NCI-H774 (cell line): ENCODE measurements around the gene CACNA1F.

ENCODE experiments used
- DNase-seq: peaks from one replicate; lab custom pipeline; 2025; lab: John Stamatoyannopoulos, UW

The CACNA1F gene

DNA sequence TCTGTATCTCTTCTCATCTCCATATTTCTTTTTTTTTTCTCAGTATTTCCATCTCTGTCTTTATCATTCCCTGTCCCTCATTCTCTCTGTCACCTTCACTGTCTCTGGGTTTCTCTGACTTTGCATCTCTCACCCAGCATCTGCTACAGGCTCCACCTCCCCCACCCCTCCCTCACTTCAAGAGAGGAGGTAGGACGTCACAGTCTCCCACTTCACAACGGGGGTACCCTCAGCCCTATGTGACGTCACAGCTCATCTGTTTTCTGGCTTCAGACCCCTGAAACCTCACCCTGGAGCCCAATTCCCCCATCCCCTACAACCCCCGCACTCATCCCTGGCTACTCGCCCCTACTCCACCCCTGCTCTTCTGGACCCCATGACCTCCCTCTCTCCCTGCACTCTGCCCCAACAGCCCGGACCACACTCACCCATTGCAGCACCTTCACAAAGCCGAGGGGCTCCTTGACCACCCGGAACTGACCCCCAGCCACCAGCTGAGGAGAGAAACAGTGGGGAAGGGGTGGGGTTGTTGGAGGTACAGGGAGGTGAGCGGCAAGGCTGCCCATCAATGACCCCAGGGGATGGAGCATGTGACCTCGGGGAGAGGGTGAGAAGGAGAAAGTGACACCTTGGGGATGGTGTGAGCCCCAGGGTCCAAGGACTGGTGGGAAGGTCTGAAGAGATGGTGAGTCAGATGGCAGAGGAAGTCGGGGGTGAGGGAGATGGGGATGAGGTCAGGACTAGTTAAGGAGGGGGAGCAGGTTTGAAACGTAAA is 34.4 kb downstream of the CACNA1F start:
- DNase-seq: no peak

DNA sequence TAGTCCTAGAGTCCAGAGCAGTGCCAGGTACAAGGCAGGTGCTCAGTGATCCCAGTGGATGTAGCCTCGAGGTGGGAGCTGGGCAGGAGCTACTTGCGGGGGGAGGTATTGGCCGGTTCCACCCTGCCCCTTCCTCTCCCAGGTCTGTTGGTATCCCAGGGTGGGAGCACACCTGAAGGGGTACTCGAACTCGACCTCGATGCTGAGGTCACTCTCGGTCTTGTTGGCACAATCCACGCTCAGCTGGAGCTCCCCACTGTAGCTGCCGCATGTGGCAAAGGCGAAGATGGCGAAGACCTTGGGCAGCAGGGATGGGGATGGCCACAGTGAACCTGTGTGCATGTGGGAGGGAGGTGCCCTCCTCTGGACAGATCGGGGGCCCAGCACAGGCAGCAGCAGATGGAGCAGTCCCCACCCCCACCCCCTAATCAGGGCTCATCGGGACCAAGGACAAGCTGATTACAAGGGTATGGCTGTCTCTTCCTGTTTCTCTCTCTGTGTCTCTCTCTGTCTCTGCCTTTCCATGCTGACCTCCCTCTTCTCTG is 35.5 kb downstream of the CACNA1F start:
- DNase-seq: no peak

DNA sequence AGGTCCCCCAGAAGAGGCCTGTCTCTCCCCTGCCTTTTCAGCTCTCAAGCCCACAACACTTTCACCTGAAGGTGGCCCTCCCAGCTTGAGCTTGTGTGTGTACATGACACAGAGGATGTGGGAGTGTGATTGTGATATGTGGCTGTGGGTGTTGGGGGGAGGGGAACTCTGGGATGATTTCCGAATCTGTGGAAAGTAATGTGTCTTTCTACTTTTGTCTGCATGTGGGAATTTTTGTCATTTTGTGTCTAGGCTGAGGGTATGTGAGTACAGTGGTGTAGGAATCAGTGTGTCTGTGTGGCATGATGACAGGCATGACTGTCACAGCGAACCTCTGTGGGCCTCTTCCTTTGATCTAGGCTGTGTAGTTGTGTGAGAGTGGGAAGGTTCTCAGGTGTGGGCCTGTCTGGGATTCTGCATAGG is 39.6 kb downstream of the CACNA1F start:
- DNase-seq: no peak

DNA sequence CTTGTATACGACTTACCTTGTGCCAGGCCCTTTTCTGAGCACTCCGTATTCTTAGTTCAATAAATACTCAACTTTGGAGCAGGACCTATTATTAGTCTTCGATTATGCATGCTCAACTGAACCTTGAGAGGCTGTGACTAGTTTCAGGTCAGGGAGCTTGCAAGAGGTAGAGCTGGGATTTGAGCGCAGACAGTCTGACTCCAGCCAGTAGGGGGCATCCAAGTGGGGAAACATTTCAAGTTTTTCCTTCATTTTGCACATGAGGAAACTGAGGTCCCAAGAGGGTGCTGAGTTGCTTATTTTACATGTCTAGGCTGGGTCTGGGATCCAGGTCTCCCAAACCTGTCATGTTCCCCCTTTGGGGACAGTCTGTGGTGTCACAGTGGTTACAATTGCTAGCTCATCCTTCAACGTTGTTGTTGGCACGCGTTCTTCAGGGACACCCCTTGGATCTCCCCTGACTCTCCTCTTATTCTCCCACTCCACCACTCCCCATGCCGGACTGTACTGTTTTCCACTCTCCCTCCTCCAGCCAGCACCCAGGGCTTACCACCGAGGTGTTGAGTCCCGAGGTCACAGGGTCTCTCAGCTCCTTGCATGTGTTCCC is 40.3 kb downstream of the CACNA1F start:
- DNase-seq: no peak

DNA sequence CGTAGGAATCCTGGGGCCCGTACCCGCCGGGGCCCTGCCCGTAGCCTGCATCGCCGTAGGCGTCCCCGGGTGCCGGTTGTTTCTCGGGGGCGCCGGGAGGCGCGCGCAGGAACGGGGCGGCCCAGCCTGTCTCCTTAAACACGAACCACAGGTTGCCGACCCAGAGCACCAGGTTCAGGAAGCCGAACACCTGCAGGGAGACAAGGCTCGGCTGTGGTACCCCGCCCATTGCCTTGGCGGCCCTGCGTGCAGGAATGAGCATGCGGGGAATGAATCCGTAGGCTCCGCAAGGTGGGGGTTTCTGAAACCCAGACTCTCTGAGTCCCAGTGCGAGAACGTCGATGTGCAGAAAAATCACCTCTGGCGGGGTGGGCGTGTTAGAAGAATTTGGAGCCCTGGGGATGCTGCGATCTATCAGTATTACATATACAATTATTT is 41.5 kb downstream of the CACNA1F start:
- no peak for DNase-seq

DNA sequence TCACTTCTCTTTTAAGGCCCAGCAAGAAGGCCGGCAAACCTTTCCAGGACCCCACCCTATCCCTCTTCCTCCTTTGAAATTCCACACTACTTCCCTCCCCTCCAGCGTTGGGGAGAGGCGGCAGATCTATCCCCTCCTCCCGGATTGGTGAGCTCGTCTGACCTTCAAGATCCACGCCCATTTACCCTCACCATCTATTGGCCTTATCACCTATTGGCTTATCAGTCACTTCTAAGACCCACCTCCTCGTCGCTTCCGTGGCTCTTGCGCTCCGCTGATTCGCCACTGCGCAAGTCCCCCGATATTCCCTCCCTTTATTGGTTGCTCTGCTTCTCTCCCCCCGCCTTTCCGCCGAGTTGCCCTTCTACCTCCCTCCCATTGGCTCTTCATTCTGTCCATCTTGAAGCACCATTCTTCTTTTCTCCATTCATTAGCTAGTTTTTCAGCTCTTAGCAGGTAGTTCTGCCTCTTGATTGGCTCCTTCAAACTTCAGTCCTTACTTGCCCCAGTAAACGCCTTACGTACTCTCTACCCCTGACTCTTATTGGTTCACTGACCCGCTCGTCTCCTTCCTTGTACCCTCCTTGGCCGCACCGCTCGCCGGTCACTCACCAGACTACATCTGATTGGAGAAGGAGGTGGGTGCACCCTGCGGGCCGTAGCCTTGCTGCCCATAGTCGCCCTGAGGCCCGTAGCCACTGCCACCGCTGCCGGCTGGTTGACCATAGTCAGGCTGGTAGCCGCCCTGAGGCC is 42.1 kb downstream of the CACNA1F start:
- peak; percentile 94 for DNase-seq

DNA sequence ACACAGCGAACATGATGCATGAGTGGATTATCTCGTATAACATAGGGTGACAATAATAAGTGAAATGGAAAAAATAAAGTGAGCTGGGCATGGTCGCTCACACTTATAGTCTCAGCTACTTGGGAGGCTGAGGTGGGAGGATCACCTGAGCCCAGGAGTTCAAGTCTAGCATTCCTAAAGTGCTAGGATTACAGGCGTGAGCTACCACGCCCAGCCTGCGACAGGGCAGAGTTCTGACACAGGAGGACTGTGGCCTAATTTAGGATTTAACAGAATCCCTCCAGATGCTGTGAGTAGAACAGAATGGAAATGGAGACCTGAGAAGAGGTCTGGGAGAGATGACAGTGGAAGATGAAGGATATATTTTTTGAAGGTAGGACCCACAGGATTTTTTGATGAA is 43.5 kb downstream of the CACNA1F start:
- DNase-seq: no peak

DNA sequence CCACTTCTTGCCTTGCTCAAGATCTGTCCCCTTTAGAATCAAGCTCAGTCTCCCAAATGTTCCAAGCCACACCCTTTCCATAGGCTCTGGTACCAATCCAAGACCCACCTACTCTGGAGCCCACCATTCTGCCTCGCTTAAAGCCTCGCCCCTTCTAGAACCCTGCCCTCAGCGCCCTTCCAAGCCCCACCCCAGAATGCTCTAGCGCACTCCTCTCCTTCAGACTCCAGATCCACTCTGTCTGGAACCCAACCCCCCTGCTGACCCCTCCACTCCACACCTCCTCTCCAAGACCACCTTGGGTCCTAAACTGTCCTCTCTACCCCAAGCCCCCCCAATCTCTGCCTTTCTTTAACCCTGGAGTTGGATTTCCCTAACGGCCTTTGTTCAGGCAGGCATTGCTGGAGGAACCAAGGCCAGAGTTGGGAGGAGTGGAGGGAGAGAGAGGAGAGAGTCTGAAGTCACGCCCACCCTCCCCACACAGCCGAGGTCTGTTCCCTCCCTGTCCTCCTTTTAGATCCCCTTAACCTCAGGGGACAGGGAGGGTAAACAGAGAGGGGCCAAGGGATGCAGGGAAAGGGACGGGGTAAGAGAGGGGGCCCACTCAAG is 44.6 kb downstream of the CACNA1F start:
- no peak for DNase-seq

DNA sequence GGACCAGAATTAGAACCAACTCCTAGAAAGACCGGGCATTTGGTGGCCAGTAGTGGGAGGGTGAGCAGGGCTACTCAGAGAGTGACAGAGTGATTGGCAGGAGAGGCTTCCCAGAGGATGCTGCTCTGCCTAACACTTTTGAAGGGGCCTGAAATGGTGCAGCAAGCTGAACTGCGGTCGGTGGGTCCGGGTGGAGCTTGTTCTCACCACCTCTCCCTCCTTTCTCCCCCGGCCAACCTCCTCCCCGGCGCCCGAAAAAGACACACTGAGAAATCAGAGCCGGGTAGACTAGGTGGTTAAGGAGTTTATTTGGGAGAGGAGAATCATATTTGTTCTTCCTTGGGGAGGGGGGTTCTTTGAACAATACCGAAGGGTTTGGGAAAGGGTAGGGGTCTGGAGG is 45.6 kb downstream of the CACNA1F start:
- DNase-seq: no peak

DNA sequence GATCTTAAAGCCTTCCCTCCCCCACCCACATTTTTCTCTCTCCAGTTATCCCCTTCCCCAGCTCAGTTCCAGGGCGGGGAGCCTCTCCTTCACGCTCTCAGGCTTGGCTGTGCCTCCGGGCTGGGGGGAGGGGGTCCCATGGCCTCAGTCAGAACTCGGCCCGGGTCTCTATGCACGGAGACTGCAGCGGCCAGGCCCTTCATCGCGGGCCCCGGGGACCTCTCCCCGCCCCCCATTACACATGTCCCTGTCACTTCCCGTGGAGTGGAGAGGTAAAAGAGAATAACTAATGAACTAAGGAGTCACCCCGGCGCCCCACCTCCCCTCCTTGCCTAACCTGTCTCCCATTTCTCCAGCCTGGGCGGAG is 46.1 kb downstream of the CACNA1F start:
- no peak for DNase-seq

DNA sequence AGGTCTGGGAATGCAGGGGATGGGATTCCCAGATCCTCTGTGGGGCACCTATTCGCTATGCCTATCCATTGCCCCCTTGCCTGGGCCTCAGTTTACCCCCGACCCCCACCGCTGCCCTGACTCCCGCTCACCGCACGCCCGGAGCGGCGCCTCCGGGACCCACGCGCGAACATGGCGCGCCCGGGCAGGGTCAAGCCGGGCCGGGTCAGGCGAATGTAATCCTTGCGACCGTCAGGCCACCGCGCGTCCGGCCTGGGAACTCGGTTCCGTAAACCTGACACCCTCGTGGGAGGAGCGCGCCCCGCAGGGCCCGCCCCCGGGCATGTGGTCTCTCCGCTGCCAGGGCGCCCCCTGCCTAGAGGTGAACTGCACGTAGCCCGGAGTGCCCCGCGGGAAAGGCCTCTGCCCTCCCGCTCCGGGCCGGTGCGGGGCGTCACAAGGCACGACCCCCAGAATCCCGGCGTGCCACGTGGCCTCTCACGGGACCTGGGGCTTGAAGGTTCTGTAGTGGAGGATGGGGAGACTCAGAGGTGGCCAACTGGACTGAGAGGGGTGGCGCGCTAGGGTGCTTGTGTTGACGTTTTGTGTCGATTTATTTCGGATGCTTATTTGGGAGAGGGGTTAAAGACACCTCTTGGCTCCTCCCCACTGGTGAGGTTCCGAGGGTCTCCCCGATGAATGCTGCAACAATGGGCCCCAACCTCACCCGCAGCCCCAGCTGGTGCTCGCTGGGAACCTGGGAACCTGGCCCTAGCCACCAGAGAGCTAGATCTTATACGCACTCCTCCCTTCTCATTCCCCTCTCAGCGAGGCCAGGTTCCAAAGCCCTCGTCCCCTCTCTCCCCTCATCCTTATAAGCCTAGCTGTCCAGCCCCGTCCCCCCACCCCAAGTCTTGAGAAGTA is 46.8 kb downstream of the CACNA1F start, which contains the start of gene PRICKLE3:
Gene PRICKLE3 (minus strand): TSS at position 249 of the 903 bp plus-strand sequence. CDS start 76 bp downstream, at position 173.
- peak; percentile 33 for DNase-seq

DNA sequence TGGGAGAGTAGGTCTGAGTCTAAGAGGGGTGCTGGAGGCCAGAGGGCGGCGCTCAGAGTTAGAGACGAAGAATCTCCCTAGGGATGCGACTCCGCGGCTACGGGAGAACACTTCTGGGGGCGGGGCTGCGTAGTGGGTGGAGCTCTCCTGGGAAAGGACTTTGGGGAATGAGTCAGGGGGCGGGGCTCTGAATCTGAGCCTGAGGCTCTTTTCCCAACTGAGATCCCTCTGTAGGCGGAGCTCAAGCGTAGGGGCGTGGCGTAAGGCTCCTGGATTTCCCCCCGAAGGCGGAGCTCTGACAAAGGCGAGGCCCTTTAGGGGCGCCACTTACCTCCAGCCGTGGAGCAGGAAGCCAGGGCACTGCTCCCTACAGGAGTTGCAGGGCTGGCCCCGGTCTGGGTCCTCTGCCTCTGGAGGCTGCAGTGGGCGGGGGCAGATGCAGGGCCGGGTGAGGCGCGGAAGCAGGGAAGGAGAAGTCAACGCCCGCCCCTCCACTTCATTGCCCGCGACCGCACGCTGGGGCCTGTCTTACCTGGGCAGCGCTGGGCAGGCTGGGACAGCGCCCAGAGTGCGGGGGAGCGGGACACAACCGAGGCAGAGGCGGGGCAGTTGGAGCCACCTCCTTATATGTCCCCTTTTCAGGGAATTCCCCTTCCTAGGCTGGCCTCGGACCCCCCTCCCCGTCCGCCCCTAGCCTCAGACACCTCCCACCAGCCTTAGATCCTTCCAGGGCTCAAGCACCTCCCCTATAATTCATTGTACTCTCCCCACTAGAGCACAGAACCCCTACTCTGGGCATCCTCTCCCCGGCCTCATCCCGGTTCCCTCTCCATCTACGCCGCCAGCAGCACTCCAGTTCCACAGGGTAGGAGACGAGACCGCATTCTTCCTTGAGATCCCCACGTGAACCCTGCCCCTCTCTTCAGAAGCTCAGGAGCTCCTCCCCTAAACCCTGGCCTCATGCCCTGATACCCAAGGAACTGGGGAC is 48.6 kb downstream of the CACNA1F start:
- DNase-seq: peak; percentile 78

DNA sequence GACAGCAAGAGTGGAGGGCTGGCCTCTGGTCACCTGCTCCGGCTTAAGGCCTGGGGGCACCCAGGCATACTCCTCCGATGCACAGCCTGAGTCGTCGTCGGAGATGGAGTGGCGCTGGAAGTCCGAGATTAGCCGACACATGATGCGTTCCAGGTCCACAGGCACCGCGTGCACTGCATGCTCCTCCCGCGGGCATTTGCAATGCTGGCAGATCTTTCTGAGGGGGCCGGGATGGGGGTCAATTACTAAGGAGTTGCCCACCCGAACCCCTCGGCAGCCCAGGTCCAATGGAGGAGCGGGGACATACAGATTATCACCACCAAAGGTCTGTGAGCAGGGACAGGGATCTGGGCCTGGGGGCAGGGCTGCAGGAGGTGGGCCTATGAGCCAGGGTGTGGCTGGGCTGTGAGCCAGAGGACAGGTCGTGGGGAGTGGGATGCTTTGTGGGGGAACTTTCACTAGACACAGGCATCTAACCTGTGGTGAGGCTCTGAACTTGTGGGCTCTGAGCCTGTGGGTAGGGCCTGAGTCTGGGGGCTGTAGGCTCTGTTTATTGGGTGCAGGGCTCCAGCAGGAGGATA is 49.3 kb downstream of the CACNA1F start:
- no peak for DNase-seq

DNA sequence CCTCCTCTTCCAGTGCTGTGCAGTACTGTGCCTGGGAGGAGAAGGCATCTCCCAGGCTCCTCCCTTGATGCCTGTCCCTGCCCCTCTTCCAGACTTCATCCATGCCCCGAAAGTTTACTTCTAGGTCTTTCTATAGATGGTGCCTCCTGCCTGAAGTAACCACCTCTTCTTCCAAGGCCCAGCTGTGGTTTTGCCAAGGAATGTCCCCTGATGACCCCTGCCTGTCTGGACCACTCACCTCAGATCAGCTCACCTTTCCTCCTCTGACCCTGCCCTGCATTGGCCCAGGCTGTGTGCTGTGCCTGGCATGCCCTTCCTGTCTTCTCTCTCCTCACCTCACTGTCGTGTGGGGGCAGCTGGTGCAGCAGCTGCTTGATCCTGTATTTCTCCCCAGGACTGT is 53.8 kb downstream of the CACNA1F start:
- no peak for DNase-seq

DNA sequence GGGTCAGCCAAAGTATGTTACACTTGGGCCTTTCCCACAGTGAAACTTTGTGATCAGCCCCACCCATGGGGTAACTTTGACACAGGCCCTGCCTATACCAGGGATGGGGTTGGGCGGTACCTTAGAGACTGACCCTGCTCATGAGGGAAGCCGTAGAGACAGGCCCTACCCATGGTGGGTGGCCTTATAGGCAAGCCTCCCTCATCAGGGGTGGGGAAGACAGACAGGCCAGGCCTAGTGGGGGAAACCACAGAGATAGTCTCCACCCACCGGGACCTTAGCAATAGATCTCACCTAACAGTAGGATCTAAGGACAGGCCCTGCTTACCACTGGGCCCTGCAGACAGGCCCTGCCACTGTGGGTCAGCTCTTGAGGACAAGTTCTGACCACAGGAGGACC is 54.6 kb downstream of the CACNA1F start:
- DNase-seq: no peak

DNA sequence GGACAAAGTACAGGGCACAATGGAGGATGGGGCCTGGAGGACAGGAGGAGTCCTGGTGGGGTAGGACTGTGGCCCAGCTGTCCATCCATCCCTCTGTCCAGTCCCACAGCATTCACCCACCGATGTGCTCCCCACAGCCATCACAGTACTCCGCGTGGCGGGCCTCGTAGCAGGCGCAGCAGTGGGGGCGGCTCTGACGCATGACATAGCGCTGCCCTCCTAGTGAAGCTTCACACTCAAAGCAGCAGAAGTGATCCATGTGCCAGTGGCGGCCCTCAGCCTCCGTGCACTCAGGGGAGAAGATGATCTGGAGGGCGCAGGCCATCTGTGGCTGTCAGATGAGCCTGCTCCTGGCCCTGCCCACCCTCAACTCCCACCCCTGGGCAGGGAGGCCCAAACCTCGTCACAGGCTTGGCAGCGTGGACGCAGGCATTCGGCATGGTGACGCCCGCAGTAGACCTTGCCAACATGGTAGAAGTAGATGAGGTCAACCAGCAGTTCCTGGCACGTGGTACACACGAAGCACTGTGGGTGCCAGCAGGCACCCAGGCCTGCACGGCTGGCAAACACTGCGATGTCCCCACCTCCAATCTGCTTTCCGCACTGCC is 55.2 kb downstream of the CACNA1F start:
- no peak for DNase-seq

DNA sequence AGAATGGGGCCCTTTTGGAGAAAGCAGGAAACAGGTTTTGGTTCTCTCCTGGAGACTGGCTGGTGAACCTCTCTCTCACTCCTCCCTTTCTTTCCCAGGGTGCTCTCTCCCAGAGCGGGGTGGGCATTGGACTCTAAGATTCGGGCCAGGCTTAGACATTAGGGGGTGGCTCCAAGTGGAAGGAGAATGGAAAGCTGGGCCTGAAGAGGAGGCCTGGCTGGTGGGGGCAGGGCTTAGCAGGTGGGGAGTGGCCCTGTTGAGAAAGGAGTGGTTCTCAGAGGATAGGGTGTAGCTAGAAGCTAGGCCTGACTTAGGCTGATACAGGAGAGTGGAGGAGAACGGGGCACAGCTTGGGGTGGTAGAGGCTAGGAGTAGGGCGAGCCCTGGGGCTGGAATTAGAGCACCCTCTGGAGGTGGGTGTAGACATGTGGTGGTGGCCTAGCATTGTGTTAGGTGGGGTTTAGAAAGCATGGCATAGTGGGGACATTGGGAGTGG is 55.8 kb downstream of the CACNA1F start:
- no peak for DNase-seq

DNA sequence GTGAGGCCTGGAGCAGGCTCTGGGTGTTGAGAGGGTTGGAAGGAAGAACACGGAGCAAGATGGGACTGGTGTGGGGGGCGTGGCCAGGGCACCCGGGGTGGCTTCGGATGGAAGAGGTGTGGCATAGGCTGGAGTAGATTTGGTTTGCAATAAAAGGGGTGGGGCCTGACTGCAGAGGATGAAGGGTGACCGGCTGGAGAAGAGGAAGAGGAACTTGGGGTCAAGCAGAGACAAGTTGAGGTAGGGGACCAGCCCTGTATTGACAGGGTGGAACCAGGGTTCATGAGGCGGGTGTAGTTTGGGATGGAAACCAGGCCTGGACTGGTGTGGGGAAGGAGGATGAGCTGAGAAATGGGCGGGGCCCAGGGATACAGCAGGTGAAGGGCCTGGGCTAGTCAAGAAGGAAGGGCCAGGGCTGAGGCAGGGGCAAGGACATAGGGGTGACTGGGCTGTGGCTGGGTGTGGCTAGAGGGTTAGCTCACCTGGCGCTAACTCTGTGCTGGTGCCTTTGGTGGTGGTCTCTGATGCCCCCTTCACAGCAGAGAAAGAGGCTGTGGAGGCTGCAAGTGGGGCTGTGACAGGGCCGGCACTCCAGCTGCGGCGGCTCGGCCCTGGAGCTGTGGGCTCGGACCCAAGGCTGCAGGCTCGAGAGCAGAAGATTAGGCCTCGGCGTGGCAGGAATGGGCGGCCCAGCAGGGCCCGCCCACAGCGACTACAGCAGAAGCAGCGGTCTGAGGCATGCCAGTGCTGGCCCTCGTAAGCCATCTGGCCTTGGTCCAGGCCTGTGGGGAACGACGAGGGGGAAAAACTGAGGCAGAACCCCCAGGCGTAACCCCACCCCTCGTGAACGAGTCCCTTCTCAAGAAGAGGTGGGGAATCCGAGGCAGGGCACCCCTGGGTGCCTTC is 56.5 kb downstream of the CACNA1F start:
- no peak for DNase-seq
